ENCODE data around the gene FAF2. TPM values are rescaled to one million over a fixed set of nuclear protein-coding genes. Genes with fewer than 3 reads are reported as not detected.

The FAF2 gene
- total RNA-seq, 1 donor from 2014 or later = 35.6 TPM

DNA sequence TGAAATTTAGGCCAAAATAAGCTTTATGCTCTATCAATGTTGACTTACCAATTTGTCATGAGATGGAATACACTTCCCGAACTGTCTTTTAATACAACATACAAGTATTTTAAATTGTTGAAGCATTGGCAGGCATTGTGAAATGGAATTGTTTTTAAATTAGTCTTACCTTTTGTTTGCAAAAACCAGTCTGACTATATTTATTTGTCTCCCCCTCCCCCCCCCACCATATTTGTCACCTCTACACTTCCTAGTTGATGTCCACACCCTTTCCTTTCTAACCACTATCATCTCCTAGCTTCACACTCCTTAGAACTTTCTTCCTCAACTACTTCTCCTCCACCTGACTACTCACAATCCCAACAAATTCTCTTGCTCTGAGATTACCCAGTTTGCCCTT is 40.9 kb downstream of the FAF2 start:
- intact Hi-C loops (cut with DNase I) = no loop called here
- ATAC-seq = no peak
- no peak for DNase-seq (ENCODE audit: low spot score)

DNA sequence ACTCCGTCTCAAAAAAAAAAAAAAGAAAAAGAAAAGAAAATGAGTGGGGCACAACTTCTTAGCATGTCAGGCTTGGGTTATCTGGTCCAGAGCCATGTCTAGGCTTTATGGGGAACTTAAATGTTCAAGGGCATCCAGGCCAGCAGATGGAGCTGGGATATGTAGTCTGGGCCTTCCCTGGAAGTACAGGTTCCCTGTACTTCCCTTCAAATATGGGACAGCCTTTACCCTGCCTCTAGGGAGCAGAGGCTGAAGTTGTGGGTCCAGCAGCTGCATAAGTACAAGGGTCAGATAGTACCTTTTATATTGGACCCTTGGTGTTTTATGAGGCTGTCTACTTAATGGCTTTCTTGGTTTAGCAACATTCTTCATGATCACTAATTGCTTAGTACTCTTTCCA is 42.1 kb downstream of the FAF2 start:
- ATAC-seq = no peak
- intact Hi-C loops (cut with DNase I) = no loop called here
- DNase-seq (ENCODE audit: low spot score) = no peak

DNA sequence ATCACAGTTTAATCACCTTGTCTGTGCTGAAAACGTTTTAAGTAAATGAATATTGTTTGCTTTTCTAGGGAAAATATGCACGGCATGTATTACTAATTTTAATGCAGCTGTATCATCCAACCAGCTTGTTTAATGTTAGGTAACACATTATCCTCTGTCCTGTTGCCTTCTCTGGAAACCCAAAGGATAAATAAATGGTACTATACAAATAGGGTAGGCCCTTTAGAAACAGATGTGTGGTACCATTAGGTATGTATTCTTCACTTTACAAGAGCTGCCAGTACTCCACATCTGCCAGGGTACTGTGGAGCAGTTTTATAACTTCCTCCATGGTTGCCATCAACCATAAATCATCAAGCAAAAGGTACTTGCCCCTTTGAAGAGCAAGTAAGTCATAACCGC is 42.9 kb downstream of the FAF2 start:
- no peak for DNase-seq (ENCODE audit: low spot score)
- ATAC-seq = no peak
- intact Hi-C loops (cut with DNase I) = no loop called here

DNA sequence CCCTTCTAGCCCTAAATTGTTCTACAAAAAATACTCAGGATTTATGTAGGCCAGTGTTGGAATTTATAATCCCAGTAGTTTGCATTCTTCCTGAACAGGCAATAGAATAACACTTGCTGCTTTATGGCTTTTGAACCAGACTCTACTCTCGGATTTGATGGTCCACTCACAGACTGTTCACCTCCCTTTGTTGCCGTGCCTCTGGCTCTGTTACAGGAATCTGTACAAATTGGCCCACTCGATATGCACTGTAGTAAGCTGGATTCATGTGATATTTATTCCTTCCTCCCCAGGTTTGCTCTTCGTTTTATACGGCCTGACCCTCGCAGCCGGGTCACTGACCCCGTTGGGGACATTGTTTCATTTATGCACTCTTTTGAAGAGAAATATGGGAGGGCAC is 43.7 kb downstream of the FAF2 start:
- intact Hi-C loops (cut with DNase I) = no loop called here
- DNase-seq (ENCODE audit: low spot score) (no peak), ATAC-seq (no peak)

DNA sequence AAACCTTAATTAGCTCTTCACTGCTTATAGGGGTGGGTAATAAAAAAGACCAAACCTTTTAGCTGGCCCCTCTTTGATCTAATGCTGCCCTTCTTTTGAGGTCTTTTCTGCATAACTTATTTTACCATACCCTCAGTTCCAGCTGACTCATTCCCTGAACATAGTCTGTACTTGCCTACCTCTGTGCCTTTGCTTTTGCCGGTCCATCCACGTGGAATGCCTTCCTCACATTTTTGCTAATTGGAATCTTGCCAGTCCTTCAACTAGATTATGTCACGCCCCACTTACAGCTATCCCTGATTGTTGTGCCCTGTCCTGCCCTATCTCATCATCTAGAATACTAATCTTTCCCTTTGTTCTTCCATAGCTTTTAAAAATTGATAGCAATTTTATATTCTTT is 44.2 kb downstream of the FAF2 start:
- ATAC-seq = no peak
- no peak for DNase-seq (ENCODE audit: low spot score)
- intact Hi-C loops (cut with DNase I) = no loop called here

DNA sequence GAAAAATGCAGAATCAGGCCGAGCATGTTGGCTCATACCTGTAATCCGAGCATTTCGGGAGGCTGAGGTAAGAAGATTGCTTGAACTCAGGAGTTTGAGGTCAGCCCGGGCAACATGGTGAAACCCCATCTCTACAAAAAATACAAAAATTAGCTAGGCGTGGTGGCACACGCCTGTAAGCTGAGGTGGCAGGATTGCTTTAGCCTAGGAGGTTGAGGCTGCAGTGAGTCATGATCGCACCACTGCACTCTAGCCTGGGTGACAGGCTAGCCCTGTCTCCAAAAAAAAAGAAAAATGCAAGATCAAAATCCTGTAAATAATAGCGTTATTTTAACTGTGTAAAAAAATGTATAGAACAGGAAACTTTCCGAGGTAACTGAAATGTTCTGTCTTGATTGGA is 49.7 kb downstream of the FAF2 start:
- DNase-seq (ENCODE audit: low spot score) (no peak), ATAC-seq (no peak)
- intact Hi-C loops (cut with DNase I) = no loop called here

DNA sequence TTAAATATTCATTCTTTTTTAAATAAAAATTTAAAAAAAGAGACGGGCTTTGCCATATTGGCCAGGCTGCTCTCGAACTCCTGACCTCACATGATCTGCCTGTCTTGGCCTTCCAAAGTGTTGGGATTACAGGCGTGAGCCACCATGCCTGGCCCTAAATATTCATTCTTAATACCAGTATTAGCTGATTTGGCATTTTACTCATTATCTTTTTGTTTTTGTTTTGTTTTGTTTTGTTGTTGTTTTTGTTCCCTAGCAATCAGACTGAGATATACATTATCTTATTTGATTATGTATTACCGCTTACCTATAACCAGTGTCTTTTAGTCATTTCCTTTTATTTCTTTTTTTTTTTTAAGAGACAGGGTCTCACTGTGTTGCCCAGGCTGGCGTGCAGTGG is 51.1 kb downstream of the FAF2 start:
- intact Hi-C loops (cut with DNase I) = no loop called here
- no peak for DNase-seq (ENCODE audit: low spot score)

DNA sequence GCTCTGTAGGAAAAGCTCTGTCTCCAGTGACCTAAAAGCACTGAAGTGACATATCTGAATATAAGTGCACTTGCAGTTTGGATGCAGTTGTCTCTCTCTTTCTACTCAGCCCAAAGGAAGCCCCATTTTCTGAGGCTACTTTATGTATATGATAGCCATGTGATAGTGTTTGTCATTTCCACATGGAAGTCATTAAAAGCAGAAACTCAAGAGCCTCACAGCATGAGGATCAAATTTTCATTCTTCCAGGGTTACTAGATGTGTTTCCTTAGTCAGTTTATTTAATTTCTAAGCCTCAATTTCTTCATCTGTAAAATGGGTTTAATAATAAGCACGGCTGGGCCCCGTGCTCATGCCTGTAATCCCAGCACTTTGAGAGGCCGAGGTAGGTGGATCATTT is 52.3 kb downstream of the FAF2 start:
- ATAC-seq (no peak), DNase-seq (ENCODE audit: low spot score) (no peak)
- intact Hi-C loops (cut with DNase I) = no loop called here

More for the DNA sequence above, 51.1 kb downstream of the FAF2 start:
- ATAC-seq = no peak

DNA sequence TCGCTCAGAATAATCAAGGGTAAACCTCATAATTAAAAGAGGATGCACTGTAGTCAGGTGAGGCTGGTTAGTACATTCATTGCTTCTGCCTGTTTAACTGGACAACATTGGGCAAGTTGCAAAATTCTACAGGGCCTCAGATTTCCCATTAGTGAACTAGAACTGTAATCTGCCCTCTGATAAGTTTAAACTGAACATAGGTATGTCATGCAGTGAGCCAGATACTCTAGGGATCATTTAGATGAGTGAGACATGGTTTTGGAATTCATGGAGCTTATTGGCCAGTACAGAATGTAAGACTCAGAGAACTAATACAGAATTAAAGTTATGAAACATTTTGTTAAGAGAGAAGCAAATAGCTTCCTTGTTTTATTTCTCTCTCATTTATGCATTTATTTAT is 53.1 kb downstream of the FAF2 start:
- DNase-seq (ENCODE audit: low spot score) (no peak), ATAC-seq (peak; percentile 49)
- intact Hi-C loops (cut with DNase I) = no loop called here

DNA sequence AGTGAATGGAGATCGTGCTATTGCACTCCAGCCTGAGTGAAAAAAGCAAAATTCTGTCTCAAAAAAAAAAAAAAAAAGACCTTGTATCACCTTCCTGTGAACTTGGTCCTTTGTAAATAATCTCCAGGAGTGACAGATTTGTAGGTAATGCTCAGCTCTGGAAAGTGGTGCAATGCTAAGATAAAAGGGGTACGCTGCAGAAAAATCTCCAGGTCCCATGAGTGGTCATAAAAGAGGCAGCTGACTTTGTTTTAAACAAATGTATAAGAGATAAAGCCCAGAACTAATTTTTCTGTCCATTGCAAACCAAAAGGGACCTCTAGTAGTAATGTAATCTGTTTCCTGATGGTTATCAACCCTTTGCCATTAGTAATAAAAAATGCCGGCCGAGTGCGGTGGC is 55.3 kb downstream of the FAF2 start:
- ATAC-seq (no peak), DNase-seq (ENCODE audit: low spot score) (no peak)
- intact Hi-C loops (cut with DNase I) = no loop called here

DNA sequence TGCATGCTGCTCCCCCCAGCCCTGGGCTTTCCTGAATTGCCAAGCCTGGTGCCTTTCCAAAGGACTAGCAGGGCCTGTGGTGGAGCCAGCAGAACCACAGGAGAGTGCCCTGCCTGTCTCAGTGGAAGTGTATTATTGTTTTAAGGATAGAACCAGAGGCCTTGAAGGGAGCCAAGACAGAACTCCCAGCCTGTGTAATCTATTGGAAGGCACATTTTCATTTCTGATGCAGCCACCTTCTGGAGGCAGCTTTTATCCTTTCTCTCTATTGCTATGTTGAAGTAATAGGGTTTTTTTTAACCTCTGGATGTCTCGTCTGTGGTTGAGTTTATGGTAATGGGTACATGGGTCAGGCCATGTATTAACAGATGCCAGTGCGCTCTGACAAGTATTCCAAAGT is 59.7 kb downstream of the FAF2 start:
- no peak for DNase-seq (ENCODE audit: low spot score)
- no peak for ATAC-seq
- intact Hi-C loops (cut with DNase I) = no loop called here

DNA sequence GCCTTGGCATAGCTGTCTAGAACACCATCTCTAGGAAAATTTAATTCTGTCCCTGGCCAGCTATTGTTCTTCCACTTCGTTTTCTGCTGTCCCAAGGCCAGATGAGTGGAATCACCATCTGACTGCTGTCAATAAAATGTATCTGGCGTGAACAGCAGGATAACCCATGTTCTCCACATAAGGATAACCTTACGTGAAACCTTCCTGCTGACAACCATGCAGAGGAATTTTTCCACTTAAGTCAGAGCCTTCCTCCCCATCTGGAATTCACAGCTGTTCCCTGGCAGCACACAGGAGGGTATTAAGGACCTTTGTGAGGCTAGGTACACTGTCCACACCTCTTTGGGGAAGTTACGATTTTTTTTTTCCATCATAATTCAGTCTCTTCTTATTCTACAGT is 60.4 kb downstream of the FAF2 start:
- intact Hi-C loops (cut with DNase I) = no loop called here
- ATAC-seq = no peak
- DNase-seq (ENCODE audit: low spot score) = no peak

DNA sequence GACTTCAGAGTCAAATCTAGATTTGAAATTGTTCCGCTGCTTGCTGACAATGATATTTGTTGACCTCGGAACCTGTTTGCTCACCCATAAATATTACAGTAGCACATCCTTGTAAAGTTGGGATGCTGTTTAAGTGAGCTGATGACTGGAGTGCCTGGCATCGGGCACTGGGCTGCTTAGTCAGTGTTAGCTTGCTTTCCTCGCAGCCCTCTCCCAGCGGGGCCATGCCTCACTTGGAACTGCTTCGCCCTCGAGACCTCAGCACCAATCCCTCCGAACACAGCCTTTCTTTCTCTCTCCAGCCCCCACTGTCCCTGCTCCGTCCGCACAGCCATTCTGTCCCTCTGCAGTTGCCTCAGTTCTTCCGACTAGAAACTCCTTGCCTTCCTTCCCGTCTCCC is 65.6 kb downstream of the FAF2 start:
- DNase-seq (ENCODE audit: low spot score) = no peak
- intact Hi-C loops (cut with DNase I) = no loop called here
- no peak for ATAC-seq

DNA sequence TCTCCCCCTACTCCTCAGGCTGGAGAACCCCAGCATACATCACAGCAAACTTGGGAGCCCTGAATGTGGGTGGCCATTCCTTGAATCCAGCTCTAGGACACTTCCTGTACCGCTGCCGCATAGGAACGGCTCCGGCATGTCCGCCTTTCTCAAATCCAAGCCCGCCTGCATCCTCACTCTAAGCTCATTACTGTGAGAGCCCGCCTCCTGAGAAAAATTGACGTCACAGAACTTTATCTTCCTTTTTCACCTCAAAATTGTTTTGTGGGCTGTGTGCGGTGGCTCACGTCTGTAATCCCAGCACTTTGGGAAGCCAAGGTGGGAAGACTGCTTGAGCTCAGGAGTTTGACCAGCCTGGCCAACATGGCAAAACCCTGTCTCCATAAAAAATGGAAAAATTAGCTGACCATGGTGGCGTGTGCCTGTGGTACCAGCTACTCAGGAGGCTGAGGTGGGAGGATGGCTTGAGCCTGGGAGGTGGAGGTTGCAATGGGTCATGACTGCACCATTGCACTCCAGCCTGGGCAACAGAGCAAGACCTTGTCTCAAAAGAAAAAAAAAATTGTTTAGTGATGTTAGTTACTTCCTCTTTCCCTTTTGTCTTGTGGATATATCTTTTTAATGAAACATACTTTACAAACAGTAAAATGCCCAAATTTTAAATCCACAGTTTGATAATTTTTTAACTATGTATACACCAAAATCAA is 66.2 kb downstream of the FAF2 start:
- no peak for DNase-seq (ENCODE audit: low spot score)
- ATAC-seq = no peak
- intact Hi-C loops (cut with DNase I) = no loop called here

DNA sequence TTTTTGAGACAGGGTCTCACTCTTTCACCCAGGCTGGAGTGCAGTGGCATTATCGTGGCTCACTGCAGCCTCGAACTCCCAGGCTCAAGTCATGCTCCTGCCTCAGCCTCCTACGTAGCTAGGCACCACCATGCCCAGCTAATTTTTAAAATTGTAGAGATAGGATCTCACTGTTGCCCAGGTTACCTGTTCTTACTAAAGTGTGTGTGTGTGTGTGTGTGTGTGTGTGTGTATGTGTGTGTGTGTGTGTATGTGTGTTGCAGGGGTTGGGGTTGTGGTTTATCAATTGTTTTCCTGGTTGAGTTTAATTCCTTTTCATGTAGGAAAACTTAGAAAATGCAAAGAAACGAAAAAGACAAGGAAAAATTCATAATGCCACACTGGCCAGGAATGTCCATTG is 67.2 kb downstream of the FAF2 start:
- ATAC-seq (no peak), DNase-seq (ENCODE audit: low spot score) (no peak)
- intact Hi-C loops (cut with DNase I) = no loop called here

DNA sequence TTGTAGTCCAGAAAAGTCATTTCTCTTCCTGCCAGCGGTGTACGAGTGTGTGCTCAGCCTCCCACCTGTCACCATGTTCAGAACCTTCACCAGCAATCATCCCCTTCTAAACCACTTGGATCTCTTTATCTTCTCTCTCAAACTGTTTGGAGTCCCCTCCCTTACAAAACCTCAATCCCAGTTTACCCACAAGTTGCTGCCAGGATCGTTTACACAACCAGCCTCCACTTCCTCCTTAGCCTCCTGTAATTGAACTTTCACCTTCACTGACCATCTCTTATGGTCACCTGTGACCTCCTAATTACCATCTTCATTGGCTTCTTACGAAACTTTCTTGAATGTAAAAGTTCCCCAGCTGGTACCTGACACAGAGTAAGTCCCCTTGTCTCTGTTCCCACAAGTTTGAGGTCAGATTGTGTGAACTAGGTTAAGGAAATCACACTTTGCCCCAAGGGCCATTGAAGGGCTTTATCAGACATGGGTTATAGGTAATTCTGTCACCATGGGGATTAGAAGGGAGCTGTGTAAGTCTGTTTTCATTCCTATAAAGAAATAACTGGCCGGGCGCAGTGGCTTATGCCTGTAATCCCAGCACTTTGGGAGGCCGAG is 69.0 kb downstream of the FAF2 start:
- intact Hi-C loops (cut with DNase I) = no loop called here
- DNase-seq (ENCODE audit: low spot score) (no peak), ATAC-seq (no peak)

DNA sequence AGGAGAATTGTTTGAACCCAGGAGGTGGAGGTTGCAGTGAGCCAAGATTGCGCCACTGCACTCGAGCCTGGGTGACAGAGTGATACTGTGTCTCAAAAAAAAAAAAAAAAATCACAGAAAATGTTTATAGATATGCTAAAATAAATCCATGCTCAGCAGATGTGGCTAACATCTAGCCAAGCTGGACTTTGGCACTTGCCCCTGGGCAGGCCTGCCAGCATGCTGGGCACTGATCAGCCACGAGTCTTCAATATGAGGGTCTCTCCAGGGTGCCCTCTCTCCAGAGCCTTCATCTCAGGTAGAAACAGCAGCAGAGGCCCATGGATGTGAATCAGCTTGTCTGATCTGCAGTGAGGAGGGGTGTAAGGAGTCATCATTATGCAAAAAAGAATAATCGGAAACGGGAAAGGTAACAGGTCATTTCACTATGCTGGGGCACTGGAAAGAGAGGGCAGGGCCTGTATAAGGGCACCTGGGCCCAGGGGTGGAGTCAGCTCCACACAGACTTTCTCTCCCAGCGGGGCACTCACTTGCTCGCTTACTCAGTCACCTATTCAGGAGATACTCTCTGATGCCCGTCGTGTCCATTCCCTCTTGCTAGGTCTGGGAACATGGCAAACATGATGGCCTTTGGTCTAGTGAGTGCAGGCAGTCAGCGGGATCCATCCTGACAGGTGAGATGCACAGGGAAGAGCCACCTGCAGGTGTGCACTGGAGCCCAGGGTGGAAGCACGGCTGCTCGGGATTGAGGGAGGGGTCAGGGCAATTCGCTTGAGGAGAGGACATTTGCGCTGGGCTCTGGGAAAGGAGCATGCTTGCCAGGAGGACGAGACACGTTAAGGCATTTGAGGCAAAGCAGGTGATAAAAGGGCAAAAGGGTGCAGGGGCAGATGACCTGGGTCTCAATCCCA is 71.9 kb downstream of the FAF2 start:
- intact Hi-C loops (cut with DNase I) = no loop called here
- ATAC-seq (no peak), DNase-seq (ENCODE audit: low spot score) (no peak)

DNA sequence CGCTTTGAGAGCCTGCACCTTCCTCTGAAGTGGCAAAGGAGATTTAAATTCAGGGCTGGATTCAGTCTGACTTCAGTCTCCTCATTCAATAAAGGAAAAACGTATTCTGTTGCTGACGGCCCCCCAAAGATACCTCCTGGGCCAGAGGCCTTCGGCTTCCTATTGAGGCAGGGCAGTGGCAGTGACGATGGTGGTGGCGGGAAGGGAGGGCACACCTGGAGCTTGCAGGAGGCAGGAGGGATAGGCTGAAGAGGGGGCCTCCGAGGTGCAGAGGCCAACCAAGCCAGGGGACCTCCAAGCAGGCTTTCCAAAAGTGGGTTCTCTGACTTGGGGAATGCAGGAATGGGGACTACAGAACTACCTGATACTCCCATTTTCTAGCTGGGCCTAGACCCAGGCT is 73.1 kb downstream of the FAF2 start:
- intact Hi-C loops (cut with DNase I) = no loop called here
- ATAC-seq (no peak), DNase-seq (ENCODE audit: low spot score) (no peak)

DNA sequence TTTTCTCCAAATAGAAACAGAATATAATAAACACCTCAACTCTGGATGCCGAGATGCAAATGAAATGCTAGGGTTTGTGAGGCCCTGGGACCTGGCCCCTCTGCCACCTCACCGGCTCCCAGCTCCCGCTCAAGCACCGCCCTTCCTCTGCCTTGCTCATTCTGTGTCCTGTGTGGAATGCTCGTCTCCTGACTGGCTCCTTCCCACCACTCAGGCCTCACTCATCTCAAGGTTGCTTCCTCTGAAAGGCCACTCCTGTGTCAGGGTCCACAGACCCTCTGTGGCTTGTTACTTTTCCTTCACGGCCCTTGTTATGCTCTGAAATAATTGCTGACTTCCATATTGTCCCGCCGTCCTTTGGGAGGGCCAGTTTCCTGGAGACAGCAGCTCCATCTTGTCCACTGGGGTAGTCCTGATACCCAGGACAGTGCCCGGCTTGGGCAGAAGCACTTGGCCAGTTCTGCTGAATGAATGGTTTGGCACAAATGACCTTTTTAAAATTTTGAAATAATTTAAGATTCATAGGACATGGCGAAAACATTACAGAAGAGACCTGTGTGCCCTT is 73.6 kb downstream of the FAF2 start:
- intact Hi-C loops (cut with DNase I) = no loop called here
- DNase-seq (ENCODE audit: low spot score) (no peak), ATAC-seq (no peak)

DNA sequence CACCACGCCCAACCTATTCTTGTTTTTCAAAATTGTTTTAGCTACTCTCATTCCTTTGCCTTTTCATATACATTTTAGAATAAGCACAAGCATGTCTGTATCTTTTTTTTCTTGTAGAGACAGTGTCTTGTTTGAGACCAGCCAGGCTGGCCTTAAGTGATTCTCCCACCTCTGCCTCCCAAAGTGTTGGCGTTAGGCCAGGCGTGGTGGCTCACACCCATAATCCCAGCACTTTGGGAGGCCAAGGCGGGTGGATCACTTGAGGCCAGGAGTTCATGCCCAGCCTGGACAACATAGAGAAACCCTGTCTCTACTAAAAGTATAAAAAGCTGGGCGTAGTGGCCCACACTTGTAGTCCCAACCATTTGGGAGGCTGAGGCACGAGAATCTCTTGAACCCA is 76.0 kb downstream of the FAF2 start:
- DNase-seq (ENCODE audit: low spot score) (no peak), ATAC-seq (no peak)
- intact Hi-C loops (cut with DNase I) = no loop called here
